LoVo (cell line): Measurements from ENCODE around the gene FKBP7.
"Not testable (repeated sequence)": the region's sequence is repeated elsewhere in the genome, so short reads cannot be mapped to it uniquely, and the experiment has no call there.

ENCODE experiments used
- DNase-seq: peaks from one replicate; pipeline ENCODE4 v3.0.0-alpha.2; 2016; ENCODE audit warnings: low spot score

Gene FKBP7, protein sequence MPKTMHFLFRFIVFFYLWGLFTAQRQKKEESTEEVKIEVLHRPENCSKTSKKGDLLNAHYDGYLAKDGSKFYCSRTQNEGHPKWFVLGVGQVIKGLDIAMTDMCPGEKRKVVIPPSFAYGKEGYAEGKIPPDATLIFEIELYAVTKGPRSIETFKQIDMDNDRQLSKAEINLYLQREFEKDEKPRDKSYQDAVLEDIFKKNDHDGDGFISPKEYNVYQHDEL

GRCh38 chr2:178478439-178479274 lies at the start of gene FKBP7:
FKBP7 (minus strand) TSS chr2:178478600; CDS start chr2:178478499, 101 bp downstream.
- peak; percentile 75 for DNase-seq

GRCh38 chr2:178527592-178527991 lies 49.2 kb upstream of the FKBP7 start:
- DNase-seq: no peak

GRCh38 chr2:178526256-178526655 lies 47.9 kb upstream of the FKBP7 start:
- no peak for DNase-seq

GRCh38 chr2:178525460-178525859 lies 47.1 kb upstream of the FKBP7 start:
- DNase-seq: not testable (repeated sequence)

GRCh38 chr2:178525010-178525409 lies 46.6 kb upstream of the FKBP7 start:
- not testable (repeated sequence) for DNase-seq

- DNase-seq: no peak
These were observed 45.3 kb upstream of the FKBP7 start for GRCh38 chr2:178523596-178524134.

- DNase-seq: peak; percentile 89
These were observed 44.7 kb upstream of the FKBP7 start for GRCh38 chr2:178522950-178523595.

- no peak for DNase-seq
These were observed 43.1 kb upstream of the FKBP7 start for GRCh38 chr2:178521304-178522150.

DNA sequence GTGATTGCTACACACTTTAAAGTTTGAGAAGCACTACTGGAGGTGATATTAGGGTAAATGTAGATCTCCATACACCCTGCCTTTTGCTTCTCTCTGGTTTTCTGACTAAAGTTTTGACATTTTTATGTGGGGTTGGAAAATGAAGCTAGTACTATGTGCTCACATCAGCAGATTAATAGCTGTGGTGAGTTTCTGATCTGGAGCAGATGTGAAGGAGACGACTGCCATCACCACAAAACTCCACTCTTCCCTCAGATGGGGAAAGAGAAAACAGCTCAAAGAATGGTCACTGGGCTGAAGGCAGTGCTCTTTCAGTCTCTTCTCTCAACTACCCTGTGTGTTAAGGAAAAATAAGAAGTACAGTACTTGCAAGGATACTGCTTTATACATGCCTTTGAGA lies 39.1 kb upstream of the FKBP7 start:
- DNase-seq: no peak

- DNase-seq: no peak
These were observed 36.3 kb upstream of the FKBP7 start for GRCh38 chr2:178514664-178515063.

DNA sequence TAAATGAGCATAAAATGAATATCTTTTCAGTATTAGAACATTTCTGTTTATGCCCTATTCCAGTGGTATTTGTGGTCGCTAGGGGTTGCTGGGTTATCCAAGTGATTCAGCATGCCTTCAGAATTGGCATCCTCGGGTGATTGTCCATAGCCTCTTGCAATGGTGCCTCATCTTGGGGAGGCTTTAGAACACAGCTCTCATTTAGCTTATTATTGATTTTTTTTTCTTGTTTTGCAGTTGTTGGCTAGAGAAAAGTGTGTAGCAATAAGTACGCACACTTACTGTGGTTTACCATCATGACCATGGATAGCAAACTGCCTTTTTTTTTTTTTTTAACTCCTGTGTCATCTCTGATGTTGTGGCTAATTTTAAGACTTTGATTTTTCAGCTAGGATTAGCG lies 35.5 kb upstream of the FKBP7 start:
- no peak for DNase-seq

DNA sequence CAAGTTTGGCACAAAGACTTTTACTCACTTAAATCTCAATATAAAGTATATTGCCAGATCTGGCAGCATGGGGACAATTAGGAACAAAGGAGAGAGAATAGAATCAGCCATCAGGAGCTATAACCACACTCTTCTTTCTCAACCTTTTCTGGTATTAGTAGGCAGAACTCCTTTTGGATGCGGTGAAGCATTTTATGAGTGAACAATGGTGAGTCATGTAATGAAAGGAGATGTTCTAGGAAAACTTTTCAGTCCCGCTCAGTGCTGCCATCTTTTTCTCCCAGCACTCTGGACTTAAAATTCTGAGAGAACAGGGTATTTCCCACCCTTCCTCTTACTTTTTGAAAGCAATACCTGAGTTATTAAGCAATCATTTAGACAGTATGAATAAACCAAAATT lies 34.1 kb upstream of the FKBP7 start:
- no peak for DNase-seq

- no peak for DNase-seq
These were observed 32.0 kb upstream of the FKBP7 start for GRCh38 chr2:178510384-178510783.

DNA sequence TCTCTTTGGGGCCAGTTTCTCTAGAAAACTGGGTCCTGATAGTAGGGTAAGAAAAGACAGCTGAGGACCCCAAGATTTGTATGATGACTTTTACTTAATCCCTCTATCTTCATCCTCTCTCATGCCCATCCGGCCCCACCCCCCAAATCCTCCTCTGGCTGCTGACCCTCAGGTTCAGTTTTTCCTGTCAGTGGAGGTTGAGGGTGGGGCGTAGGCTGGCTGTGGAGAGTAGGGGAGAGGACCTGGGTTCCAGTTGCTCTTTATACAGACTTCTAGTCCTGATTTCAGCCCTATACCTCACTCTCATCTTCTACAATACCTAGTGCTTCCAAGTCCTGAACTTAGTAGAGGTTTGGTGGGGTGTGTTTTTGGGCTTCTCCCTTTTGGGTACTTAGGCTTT lies 30.2 kb upstream of the FKBP7 start:
- DNase-seq: no peak

GRCh38 chr2:178506949-178507348 lies 28.5 kb upstream of the FKBP7 start:
- DNase-seq: no peak

GRCh38 chr2:178506524-178506923 lies 28.1 kb upstream of the FKBP7 start:
- DNase-seq: no peak

GRCh38 chr2:178506101-178506500 lies 27.7 kb upstream of the FKBP7 start:
- no peak for DNase-seq

DNA sequence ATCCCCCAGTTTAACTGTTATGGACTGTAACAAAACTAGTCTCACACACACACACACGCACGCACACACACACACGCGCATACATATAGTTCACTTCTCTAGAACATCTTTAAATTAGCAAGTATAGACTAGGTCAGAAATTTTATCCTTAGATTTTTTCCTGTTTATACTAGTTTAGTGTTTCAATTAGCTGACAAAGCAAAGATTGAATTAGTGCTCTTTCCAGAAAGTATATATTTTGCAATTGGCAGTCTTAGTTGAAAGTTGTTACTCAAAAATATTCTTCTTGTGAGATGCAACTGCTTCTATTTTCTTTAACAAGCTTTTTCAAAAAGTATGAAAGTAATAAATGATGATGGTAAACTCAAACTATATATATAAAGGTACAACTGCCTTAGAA lies 24.4 kb upstream of the FKBP7 start:
- no peak for DNase-seq

- DNase-seq: no peak
These were observed 21.2 kb upstream of the FKBP7 start for GRCh38 chr2:178499640-178500039.

GRCh38 chr2:178498137-178498536 lies 19.7 kb upstream of the FKBP7 start:
- no peak for DNase-seq

DNA sequence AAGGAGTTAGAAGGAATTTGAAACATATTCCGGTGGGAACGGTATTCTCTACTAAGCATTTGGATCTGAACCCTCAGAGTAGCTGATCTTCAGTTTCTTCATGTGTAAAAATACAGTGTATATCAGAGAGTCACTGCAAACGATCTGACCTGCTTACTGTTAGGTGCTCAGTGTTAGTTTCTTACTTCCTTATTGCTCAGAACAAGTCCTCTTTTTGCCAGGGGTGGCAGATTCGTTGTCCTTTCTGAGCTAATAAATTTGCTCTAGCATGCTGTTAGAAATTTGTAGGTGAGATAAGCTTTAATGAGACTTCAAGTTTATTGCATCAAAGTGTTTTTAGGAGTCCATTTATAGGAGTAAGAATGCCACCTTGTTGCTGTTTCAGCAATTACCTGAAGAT lies 17.6 kb upstream of the FKBP7 start:
- DNase-seq: no peak

GRCh38 chr2:178491612-178492011 lies 13.2 kb upstream of the FKBP7 start:
- DNase-seq: no peak
